ENCODE results near the gene HS6ST3.

The HS6ST3 gene

GRCh38 chr13:96792188-96792587 is 702.3 kb downstream of the HS6ST3 start:
- DNase-seq (ENCODE audit: low read depth in 2 of 2) = no peak

DNA sequence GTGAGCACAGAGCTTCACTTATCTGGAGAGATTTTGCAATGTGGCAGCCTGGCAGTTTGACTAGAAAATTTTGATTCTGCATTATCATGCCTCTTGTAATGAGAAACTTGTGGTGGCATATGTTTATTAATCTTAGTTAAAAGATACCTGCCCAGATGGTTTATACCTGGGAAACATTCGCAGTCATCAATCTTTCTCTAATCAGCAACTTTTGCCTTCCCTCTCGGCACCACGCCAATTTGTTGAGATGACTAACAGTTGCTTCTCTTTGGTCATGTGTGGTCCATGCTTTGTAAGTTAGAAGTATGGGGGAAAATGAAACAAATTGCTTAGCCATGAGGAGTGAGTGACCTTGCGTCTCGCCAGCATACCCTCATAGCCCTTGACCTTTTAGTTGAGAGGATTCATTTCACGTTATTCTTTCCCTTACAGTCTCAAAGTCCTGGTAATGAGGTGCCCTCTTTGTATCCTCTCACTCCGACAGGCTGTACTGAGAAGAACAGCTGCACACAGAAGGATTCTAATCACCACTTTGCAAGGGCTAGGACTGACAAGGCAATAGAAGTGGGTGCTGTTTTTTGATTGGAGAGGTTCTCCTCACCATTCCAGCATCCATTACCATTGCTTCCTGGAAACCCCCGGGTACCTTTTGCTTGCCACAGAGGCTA is 703.0 kb downstream of the HS6ST3 start:
- no peak for DNase-seq (ENCODE audit: low read depth in 2 of 2)

DNA sequence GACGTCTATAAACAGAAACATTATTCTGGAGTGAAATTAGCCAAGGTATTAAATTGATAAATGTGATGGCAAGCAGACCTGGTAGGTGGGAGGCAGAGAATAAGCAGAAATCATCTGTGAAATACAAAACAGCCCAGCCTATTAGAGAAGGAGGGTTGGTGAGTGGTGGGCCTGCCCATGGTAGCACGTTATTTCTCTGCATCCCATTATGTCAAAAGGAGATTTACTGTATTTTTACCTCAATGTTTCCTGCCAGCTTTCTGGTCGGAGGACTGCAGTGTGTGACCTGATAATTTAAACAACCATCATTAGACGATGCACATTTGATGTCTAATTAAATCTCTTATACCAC is 703.5 kb downstream of the HS6ST3 start:
- no peak for DNase-seq (ENCODE audit: low read depth in 2 of 2)

- DNase-seq (ENCODE audit: low read depth in 2 of 2) = no peak
Observed at GRCh38 chr13:96794669-96795068, 704.8 kb downstream of the HS6ST3 start.

DNA sequence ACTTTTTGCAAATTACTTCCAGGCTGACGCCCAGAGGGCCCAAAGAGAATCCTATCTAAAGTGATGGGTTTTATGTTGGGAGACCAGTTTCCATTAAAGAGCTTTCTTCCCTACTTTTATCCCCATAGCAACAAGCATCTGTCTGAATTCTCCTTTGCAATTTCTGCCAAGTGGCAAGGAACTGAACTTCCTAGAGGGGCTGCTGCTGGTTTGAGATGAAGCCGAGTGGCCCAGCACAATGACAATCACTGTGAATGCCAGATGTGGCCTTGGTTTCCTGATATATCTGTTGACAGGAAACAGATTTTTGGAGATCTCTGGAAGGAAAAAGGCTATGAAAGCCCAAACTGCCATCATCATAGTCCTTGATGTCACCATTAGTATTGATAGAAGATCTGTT is 705.8 kb downstream of the HS6ST3 start:
- no peak for DNase-seq (ENCODE audit: low read depth in 2 of 2)

- DNase-seq (ENCODE audit: low read depth in 2 of 2) = no peak
Observed at GRCh38 chr13:96796091-96796633, 706.3 kb downstream of the HS6ST3 start.

DNA sequence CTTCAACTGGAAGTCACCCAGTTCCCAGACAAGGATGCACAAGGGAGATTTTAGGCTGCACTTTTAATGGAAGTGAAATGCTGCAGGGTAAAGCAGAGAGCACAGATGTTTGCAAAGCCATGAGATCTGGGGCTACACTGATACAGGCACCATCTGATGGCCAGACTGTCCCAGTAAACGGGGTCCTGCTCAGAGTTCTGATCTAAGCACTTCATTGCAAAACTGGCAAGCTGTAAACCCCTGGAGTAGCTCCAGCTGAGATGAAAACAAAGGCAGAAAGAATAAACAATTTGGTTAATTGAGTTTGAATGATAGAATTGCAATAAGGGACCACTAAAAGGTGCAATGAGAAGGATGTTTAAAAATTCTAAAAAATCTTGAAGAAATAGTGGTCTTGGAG is 707.2 kb downstream of the HS6ST3 start:
- no peak for DNase-seq (ENCODE audit: low read depth in 2 of 2)

- no peak for DNase-seq (ENCODE audit: low read depth in 2 of 2)
Observed at GRCh38 chr13:96803456-96804100, 713.7 kb downstream of the HS6ST3 start.

- no peak for DNase-seq (ENCODE audit: low read depth in 2 of 2)
Observed at GRCh38 chr13:96804174-96804573, 714.3 kb downstream of the HS6ST3 start.

DNA sequence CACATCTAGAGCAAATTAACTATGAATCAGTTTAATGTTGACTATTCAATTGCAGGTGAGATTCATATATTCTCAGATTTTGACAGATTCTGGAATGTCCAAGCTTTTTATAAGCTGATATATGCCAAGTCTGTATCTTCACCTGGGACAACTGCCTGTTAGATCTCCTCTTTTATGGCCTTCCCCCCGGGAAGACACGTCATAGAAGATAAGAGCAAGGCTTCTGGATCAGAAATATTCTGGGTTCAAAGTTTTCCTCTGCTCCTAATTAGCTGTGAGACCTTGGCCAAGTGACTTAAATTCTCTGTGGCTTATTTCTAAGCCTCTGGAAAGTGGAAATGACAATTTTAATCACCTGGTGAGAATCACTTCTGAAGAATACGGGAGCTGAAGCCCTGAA is 716.8 kb downstream of the HS6ST3 start:
- no peak for DNase-seq (ENCODE audit: low read depth in 2 of 2)

GRCh38 chr13:96809366-96810096 is 719.6 kb downstream of the HS6ST3 start:
- DNase-seq (ENCODE audit: low read depth in 2 of 2) = no peak

DNA sequence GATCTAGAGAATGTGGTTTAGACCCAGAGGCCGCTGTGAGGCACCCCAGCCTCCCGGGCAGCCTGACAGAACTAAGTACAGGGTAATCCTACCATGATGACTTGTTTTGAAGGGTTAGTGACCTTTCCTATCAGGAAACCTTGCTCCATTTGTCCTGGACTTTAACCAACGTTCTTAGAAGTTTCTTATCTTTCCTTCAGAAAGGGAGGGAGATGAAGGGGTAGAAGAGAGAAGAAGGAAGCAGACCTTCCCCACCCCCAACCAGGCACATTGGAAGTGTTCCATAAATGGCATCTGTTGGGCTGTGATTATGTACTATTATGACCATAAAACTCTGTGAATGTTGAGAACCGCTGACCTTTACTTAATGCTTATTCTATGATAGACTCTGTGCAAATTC is 720.2 kb downstream of the HS6ST3 start:
- DNase-seq (ENCODE audit: low read depth in 2 of 2) = no peak

DNA sequence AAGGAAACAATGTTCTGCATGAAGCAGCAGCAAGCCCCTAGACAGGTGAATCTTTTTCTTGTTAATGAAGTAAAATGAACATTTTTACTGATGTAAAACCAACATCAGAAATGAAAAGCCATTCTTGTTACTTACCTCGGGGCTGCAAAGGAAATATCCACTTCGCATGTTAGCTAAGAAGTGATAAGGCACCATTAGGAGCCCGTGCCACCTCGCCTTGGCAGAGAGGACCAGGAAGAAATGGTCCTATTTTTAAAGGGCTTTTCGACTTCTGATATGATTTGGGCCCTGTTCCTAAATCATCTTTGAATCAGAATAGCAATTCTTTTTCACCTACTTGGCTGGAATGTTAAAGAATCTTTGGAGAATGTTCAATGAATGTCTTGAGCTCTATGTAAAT is 721.1 kb downstream of the HS6ST3 start:
- no peak for DNase-seq (ENCODE audit: low read depth in 2 of 2)

- no peak for DNase-seq (ENCODE audit: low read depth in 2 of 2)
Observed at GRCh38 chr13:96816261-96816660, 726.4 kb downstream of the HS6ST3 start.

- no peak for DNase-seq (ENCODE audit: low read depth in 2 of 2)
Observed at GRCh38 chr13:96816874-96817273, 727.0 kb downstream of the HS6ST3 start.

DNA sequence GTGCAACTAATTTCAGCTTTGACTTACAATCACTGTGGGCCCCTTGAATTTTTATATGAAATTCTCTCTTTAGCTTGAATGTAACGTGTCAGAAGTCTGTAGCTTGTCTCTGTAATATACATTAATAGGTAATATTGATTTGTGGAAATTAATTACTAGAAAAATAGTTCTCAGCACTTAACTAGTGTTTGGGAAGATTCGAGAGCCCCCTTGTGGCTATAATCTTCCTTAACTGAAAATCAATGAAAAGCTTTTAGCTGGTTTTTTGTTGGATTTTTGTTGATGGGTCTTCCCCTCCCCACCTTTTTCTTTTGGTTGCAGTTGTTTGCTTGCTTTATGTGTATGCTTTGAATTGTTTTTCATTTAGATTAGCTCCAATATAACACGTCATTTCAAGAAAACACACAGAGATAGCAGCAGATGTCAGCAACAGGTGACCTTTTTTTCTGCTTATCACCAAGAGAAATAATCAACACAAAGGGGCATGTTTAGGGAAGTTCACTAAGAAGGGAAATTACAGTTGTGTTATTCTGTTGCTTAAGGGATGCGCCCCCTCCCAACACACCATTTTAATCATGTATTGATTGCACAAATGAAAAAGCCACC is 727.5 kb downstream of the HS6ST3 start:
- no peak for DNase-seq (ENCODE audit: low read depth in 2 of 2)

- DNase-seq (ENCODE audit: low read depth in 2 of 2) = no peak
Observed at GRCh38 chr13:96819375-96819774, 729.5 kb downstream of the HS6ST3 start.

GRCh38 chr13:96821381-96821780 is 731.5 kb downstream of the HS6ST3 start:
- DNase-seq (ENCODE audit: low read depth in 2 of 2) = no peak

DNA sequence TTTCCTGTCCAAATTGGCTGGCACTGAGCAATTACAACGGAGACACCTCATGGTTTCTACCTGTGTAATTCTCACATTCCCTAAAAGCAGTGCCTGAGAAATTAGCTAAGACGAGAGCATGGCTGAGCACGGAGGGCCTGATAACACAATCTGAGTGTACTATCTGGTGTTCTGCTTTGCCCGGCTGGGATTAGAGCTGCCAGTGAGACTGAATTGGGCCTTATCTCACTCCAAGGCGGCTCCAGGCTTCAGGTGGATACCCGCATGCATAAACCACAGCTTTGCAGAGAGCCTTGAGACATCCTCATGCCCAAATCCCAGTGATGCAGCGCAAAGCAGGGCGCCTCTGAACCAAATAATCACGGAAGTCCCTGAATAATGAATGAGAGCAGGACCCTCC is 732.1 kb downstream of the HS6ST3 start:
- no peak for DNase-seq (ENCODE audit: low read depth in 2 of 2)

- DNase-seq (ENCODE audit: low read depth in 2 of 2) = no peak
Observed at GRCh38 chr13:96822895-96823294, 733.0 kb downstream of the HS6ST3 start.

GRCh38 chr13:96824140-96824539 is 734.2 kb downstream of the HS6ST3 start:
- DNase-seq (ENCODE audit: low read depth in 2 of 2) = no peak

DNA sequence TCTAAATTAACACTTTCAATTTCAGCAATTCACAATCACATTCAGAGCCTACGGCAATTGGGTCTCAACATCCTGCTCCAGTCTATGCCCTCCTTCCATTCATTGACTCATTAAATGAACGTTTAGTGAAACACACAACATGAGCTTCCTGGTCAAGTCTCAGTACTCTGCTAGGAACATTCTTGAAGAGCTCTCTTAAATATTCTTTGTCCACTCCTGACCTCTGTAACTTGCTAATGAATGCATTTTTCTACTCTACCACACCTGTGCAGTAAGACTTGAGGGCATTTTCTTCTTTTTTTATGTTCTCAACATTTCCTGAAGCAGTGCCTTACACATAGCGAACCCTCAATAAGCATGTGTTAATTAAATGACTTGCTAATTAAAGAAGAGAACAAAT is 735.7 kb downstream of the HS6ST3 start:
- DNase-seq (ENCODE audit: low read depth in 2 of 2) = no peak

DNA sequence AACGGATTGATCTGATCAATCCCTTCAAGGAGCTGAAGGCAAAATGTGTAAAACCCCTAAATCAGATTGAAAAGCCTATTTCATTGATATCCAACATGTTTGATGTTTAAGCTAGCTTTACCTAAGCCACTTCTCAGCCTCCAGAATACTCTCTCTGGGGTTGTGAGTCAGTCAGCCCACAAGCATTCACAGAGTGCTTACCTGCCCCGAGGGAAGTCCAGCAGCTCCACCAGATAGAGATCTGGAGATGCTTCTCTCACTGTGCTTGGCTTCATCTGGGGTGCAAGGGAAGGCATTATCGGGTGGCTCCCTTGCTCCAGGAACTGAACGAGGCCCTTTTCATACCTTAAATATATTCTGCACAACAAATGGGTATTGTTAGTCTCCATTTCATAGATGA is 744.7 kb downstream of the HS6ST3 start:
- DNase-seq (ENCODE audit: low read depth in 2 of 2) = no peak

Data from stimulated activated CD8-positive, alpha-beta memory T cell treated with anti-CD3 and anti-CD28 coated beads, Interleukin-15, amount 100 ng/mL, for 4 hours (primary cell).